Measurements from ENCODE around the gene TRMT2A.

The TRMT2A gene

DNA sequence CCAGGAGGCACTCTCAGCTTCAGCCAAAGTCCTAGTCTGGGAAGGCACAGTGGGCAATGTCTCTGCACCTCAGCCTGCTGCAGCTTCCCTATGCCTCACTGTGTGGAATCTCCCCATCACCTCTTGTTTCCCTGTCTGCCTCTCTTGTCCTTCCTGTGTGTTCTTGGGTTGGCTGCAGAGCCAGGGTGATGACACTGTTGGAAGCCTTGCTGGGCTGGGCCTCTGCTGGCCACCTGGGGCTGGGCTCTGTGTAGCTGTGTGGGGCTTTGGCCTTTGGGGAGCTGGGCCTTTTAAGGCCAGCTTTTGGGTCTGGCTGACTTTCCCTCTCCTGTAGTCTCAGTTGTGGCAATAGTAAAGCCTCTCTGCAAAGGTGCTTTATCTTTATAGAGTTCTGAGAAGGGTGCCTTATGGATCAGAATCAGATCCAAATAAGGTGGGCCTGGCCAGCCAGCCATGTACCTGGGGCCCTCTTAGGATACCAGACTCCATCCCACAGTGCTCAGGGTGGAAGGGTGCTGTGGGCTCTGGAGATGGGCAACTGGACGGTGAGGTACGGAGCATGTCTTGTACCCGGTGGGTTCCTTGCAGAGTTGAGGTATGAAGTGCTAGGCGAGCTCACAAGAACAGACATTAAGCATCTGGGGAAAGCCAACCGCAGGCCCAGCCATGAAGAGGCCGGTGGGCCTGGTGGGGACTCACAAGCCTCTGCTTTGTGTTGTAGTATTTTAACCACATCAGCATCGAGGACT is 11.4 kb downstream of the TRMT2A start:
- DNase-seq (ENCODE audit: low read depth) = no peak

GRCh38 chr22:20102203-20102780 is 14.7 kb downstream of the TRMT2A start:
- DNase-seq (ENCODE audit: low read depth) = no peak

- DNase-seq (ENCODE audit: low read depth) = no peak
These were observed 15.4 kb downstream of the TRMT2A start for GRCh38 chr22:20101638-20102037.

DNA sequence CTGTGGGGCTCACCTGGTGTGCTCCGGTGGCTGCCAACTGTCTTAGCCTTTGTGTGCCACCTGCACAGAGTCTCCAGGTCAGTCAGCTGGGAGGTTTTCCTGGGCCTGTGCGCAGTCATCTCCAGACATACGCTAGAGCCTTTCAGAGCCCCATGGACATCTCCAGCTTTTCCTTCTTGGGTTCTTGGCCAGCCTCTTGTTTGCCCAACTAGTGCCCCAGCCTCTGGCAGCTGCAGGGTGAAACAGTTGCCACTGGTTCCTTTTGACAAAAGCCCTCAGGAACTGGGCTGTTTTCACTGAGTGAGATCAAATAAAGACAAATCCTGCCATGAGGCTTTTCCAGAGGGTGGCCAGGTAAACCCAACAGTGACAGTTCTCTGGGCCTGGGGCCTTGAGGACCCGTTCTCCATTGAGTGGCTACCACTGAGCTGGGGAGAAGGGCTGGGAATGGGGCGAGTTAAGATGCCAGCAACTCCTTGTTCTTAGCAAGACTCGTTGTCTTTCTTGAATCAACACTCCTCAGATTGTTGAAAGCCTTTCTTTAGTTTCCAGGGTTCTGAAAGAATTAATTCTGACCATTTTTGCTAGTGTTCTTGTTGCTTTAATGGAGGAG is 17.8 kb downstream of the TRMT2A start:
- no peak for DNase-seq (ENCODE audit: low read depth)

DNA sequence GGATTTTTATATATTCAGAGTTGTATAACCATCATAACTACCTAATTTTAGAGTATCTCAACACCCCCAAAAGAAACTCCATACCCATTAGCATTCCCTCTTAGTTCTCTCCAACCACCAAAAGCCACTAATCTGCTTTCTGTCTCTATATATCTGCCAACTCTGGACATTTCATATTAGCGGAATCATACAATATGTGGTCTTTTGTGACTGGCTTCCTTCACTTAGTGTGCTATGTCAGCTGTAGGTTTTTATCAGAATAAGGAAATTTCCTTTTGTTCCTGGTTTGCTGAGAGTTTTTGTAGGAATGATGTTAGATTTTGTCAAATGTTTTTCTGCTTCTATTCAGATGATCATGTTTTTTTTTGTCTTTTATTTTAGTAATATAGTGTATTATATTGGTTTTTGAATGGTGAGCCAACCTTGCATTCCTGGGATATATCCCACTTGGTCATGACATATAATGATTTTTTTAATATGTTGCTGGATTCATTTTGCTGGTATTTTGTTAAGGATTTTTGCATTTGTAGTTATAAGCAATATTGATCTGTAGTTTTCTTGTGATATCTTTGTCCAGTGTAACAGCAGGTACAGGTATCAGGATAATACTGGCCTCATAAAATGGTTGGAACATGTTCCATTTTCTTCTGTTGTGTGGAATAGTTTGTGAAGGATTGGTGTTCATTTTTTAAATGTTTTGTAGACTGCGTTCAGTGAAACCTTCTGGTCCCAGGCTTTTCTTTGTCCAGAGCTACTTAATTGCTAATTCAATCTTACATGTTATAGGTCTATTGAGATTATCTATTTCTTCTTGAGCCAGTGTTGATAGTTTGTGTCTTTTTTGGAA is 20.2 kb downstream of the TRMT2A start:
- no peak for DNase-seq (ENCODE audit: low read depth)

DNA sequence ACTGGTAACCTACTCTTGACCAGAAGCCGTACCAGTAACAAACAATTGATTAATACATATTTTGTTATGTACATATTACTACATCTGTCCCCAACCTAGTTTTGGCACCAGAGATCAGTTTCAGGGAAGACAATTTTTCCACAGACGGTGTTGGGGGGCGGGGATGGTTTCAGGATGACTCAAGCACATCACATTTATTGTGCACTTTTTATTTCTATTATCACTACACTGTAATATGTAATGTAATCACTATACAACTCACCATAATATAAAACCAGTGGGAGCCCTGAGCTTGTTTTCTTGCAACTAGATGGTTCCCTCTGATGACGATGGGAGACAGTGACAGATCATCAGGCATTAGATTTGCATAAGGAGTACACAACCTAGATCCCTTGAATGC is 21.5 kb downstream of the TRMT2A start:
- DNase-seq (ENCODE audit: low read depth) = no peak

- DNase-seq (ENCODE audit: low read depth) = no peak
These were observed 22.7 kb downstream of the TRMT2A start for GRCh38 chr22:20094197-20094807.

DNA sequence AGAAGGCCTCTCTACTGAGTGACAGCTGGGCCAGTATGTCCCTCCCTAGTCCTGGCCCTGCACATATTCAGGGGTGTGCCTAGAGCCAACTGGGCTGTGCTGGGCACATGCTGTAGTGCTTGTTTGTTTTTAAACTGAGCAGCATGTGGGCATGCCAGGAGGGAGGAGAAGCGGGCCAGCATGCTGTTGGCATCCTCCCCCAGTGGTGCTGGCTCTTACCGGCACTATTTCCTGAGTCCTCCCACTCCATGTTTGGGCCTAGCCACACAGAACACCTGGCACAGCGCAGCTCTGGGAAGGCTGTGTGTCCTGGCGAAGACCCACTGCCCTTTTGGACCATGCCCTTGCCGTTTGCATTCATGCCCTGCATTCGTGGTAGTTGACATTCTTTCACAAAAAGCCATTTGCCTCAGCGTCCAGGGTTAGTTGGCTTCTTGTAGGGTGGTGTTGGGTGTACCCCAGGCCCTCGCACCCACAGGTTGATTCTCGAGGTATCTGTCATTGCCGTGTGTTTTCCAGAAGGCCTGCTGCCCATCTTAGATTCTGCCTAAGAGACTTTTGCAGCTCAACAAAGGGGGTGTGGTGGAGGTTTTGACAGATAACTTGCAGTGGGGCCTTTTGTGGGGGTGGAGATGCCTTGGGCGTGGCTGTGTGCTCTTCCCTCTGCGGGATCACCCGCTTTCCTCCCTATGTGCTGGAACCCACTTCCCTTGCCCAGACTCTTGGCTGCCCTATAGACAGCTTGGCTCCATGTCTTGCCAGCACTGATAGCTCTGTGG is 23.4 kb downstream of the TRMT2A start:
- DNase-seq (ENCODE audit: low read depth) = no peak

GRCh38 chr22:20092477-20092854 is 24.6 kb downstream of the TRMT2A start:
- DNase-seq (ENCODE audit: low read depth) = no peak

GRCh38 chr22:20091690-20092476 is 25.1 kb downstream of the TRMT2A start:
- DNase-seq (ENCODE audit: low read depth) = no peak

GRCh38 chr22:20090730-20091240 is 26.2 kb downstream of the TRMT2A start:
- no peak for DNase-seq (ENCODE audit: low read depth)

- no peak for DNase-seq (ENCODE audit: low read depth)
These were observed 26.9 kb downstream of the TRMT2A start for GRCh38 chr22:20089977-20090729.

DNA sequence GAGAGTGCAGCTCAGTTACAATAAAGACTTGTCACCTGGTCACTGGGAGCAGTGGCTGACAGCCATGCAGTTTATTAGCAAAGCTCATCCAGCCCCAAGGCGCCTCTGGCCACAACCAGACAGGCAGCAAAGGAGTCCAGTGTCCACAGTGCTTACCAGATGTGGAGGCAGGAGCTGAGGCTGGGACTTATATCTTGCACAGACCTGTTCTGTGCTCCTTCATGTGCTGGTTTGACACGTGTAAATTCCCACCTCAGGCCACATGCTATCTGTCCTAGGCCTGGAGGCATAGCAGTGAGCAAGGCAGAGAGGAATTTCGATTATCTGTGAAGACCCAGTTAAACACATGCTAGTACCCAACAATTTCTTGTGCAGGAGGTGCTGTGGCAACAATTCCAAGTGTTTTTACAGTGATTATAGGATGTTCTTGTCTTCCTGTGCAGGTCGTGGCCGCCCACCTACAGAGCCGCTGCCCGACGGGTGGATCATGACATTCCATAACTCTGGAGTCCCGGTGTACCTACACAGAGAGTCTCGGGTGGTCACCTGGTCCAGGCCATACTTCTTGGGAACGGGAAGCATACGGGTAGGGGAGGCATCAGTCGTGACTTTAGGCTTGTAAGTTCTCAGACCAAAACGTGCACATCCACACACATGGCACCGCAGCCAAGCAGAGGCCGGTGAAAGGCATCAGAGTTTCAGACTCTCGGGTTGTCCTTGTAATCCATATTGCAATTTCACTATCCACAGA is 27.6 kb downstream of the TRMT2A start:
- DNase-seq (ENCODE audit: low read depth) = no peak

GRCh38 chr22:20088263-20088648 is 28.8 kb downstream of the TRMT2A start:
- no peak for DNase-seq (ENCODE audit: low read depth)

- no peak for DNase-seq (ENCODE audit: low read depth)
These were observed 29.4 kb downstream of the TRMT2A start for GRCh38 chr22:20087319-20088262.

- DNase-seq (ENCODE audit: low read depth) = no peak
These were observed 30.3 kb downstream of the TRMT2A start for GRCh38 chr22:20086763-20087162.

GRCh38 chr22:20086101-20086599 is 30.9 kb downstream of the TRMT2A start:
- DNase-seq (ENCODE audit: low read depth) = no peak

Data from T follicular helper cell (primary cell).